ENCODE data around the gene POLRMT. TPM values are rescaled to one million over a fixed set of nuclear protein-coding genes. Genes with fewer than 3 reads are reported as not detected.

POLRMT gene
- total RNA-seq, 1 experiment from 2014 or later: 104 TPM

DNA sequence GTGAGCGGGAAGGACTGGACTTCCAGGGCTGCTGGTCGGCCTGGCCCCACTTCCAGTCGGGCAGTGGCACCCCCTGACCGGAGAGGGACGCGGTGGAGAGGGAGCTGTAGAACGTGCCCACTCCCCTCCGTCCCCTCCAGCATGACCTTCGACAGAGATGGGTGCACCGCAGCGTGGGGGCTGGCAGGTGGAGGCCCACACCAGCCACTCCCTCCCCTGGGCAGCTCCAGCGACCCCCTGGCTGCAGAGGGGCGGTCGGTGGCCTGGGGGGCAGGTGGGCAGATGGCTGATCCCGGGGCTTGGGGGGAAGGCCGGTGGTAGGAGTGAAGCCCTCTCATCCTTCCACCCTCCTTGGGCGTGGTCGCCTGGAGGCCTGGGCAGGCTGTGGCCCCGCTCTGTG is 41.2 kb downstream of the POLRMT start:
- Mint-ChIP-seq H3K4me1 (peaks cover 2 to 5% of the 10 kb centered on the region in 2 experiments; a peak in 1 of 4 replicates), H3K27ac (no peak overlapping the region), H3K27me3 (ENCODE audit: low read depth) (peaks cover 52% of the 10 kb centered on the region), H3K9me3 (no peaks in the 10 kb centered on the region), H3K4me3 (no peak overlapping the region), H3K36me3 (ENCODE audit: insufficient read depth in 1 of 3, low read depth in 3 of 3) (no peaks in the 10 kb centered on the region)
- H2BK15ac ChIP-seq (ENCODE audit: low read depth, low read length): no peak overlapping the region
- no peak overlapping the region for H3K9ac ChIP-seq (ENCODE audit: extremely low read depth, insufficient read length, low read length)
- no peak overlapping the region for H3T11ph ChIP-seq (ENCODE audit: low read length)
- no peak overlapping the region; the same call in 1 of the 2 replicates for H3K14ac ChIP-seq (ENCODE audit: insufficient read depth, low read length)
- no peak overlapping the region for H3K27ac ChIP-seq (ENCODE audit: insufficient read length, low read depth, low read length)
- no peaks in the 10 kb centered on the region for H3K79me1 ChIP-seq (ENCODE audit: insufficient read depth, low read depth, low read length, poor library complexity, severe bottlenecking)
- H3K23me2 ChIP-seq (ENCODE audit: insufficient read length, low read depth, low read length, poor library complexity, severe bottlenecking): no peaks in the 10 kb centered on the region
- H2AFZ ChIP-seq (ENCODE audit: low read length): no peak overlapping the region
- H3K27me3 ChIP-seq (ENCODE audit: insufficient read depth, low read length): peaks cover 12% of the 10 kb centered on the region; the same call in 1 of the 2 replicates
- no peaks in the 10 kb centered on the region for H3K79me2 ChIP-seq (ENCODE audit: insufficient read depth, low read length)
- no peak overlapping the region for H4K91ac ChIP-seq (ENCODE audit: insufficient read length, low read depth, low read length)
- H4K5ac ChIP-seq (ENCODE audit: insufficient read length, low read depth, low read length): no peak overlapping the region
- H3K9me3 ChIP-seq (ENCODE audit: control insufficient read depth, low read depth, low read length): no peaks in the 10 kb centered on the region
- no peak overlapping the region for H3K4me2 ChIP-seq (ENCODE audit: insufficient read depth, insufficient read length, low read length)
- H2BK12ac ChIP-seq (ENCODE audit: insufficient read length, low read depth, low read length): no peak overlapping the region
- no peaks in the 10 kb centered on the region for H3K4me1 ChIP-seq (ENCODE audit: insufficient read depth, low read length)
- no peak overlapping the region for H3K56ac ChIP-seq (ENCODE audit: insufficient read length, low read depth, low read length)
- no peak overlapping the region for H2BK5ac ChIP-seq (ENCODE audit: insufficient read length, low read length)
- no peak overlapping the region for H3K18ac ChIP-seq (ENCODE audit: insufficient read length, low read depth, low read length)
- TF ChIP-seq, protein P1, sequence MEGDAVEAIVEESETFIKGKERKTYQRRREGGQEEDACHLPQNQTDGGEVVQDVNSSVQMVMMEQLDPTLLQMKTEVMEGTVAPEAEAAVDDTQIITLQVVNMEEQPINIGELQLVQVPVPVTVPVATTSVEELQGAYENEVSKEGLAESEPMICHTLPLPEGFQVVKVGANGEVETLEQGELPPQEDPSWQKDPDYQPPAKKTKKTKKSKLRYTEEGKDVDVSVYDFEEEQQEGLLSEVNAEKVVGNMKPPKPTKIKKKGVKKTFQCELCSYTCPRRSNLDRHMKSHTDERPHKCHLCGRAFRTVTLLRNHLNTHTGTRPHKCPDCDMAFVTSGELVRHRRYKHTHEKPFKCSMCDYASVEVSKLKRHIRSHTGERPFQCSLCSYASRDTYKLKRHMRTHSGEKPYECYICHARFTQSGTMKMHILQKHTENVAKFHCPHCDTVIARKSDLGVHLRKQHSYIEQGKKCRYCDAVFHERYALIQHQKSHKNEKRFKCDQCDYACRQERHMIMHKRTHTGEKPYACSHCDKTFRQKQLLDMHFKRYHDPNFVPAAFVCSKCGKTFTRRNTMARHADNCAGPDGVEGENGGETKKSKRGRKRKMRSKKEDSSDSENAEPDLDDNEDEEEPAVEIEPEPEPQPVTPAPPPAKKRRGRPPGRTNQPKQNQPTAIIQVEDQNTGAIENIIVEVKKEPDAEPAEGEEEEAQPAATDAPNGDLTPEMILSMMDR (conservative IDR thresholded peaks at IDR 0.05): no peak
- H3K4ac ChIP-seq (ENCODE audit: low read depth, low read length): no peak overlapping the region
- peaks cover 3% of the 10 kb centered on the region for H4K20me1 ChIP-seq (ENCODE audit: control insufficient read depth, insufficient read depth, insufficient read length)
- H4K8ac ChIP-seq (replicated peaks; ENCODE audit: insufficient read length, low read depth, low read length): no peak overlapping the region
- H3K23ac ChIP-seq (ENCODE audit: insufficient read length, low read depth, low read length): no peak overlapping the region
- no peak overlapping the region for H2BK20ac ChIP-seq (ENCODE audit: low read depth, low read length, poor library complexity, severe bottlenecking)
- H2BK120ac ChIP-seq (ENCODE audit: low read depth, low read length, poor library complexity, severe bottlenecking): no peak overlapping the region
- H2AK5ac ChIP-seq (ENCODE audit: insufficient read length, low read length): no peak overlapping the region
- no CpG with 5 or more reads among the region's 19 CpGs for WGBS (ENCODE audit: extremely low coverage, insufficient read length, low lambda C conversion rate)
- no peak for DNase-seq
